GM10847 (cell line): ENCODE results near the gene RNF145.
A peak's percentile ranks its signal among the peaks of the same experiment; 100 is the strongest.

ENCODE experiments used
- POLR2A ChIP-seq: IDR thresholded peaks from 2 replicates; pipeline ENCODE4 v1.6.1; 2011; ENCODE audit not compliant: insufficient read length; ENCODE audit errors: extremely low read depth

Gene RNF145

GRCh38 chr5:159209438-159210209 is at the start of gene RNF145:
TSS of gene RNF145 (minus strand) at chr5:159209553. CDS start at chr5:159203617, 5,936 bp downstream.
- TF ChIP-seq POLR2A: peak; percentile 14

GRCh38 chr5:159258361-159258760 is 49.0 kb upstream of the RNF145 start:
- no peak for TF ChIP-seq POLR2A

- TF ChIP-seq POLR2A: no peak
Measured at GRCh38 chr5:159257629-159258283, 48.4 kb upstream of the RNF145 start.

GRCh38 chr5:159257007-159257406 is 47.7 kb upstream of the RNF145 start:
- TF ChIP-seq POLR2A: no peak

- TF ChIP-seq POLR2A: no peak
Measured at GRCh38 chr5:159252195-159252594, 42.8 kb upstream of the RNF145 start.

- no peak for TF ChIP-seq POLR2A
Measured at GRCh38 chr5:159249158-159249557, 39.8 kb upstream of the RNF145 start.

- no peak for TF ChIP-seq POLR2A
Measured at GRCh38 chr5:159244890-159245289, 35.5 kb upstream of the RNF145 start.

- no peak for TF ChIP-seq POLR2A
Measured at GRCh38 chr5:159244163-159244562, 34.8 kb upstream of the RNF145 start.

GRCh38 chr5:159243385-159243784 is 34.0 kb upstream of the RNF145 start:
- no peak for TF ChIP-seq POLR2A

- no peak for TF ChIP-seq POLR2A
Measured at GRCh38 chr5:159242656-159243055, 33.3 kb upstream of the RNF145 start.

GRCh38 chr5:159241946-159242552 is 32.7 kb upstream of the RNF145 start:
- no peak for TF ChIP-seq POLR2A

GRCh38 chr5:159240301-159240870 is 31.0 kb upstream of the RNF145 start:
- TF ChIP-seq POLR2A: no peak

- TF ChIP-seq POLR2A: no peak
Measured at GRCh38 chr5:159231167-159231566, 21.8 kb upstream of the RNF145 start.

- no peak for TF ChIP-seq POLR2A
Measured at GRCh38 chr5:159230657-159231056, 21.3 kb upstream of the RNF145 start.

- TF ChIP-seq POLR2A: no peak
Measured at GRCh38 chr5:159227452-159227851, 18.1 kb upstream of the RNF145 start.

GRCh38 chr5:159226451-159226850 is 17.1 kb upstream of the RNF145 start:
- TF ChIP-seq POLR2A: no peak
